Subcutaneous abdominal adipose tissue (tissue), 5 donors: Measurements from ENCODE around the gene SLC17A5.
"Not testable (repeated sequence)": the region's sequence is repeated elsewhere in the genome, so short reads cannot be mapped to it uniquely, and the experiment has no call there.

Experiments used
- H3K27ac ChIP-seq: one replicate; pipeline ENCODE4 v1.7.0; 2013; ENCODE audit warnings: low read depth, mild to moderate bottlenecking, inconsistent platforms, low read length, moderate library complexity
- H3K27me3 ChIP-seq, 5 donors: one replicate each; pipeline ENCODE4 v1.7.0; 2013; ENCODE audit warnings: low read length in 5 of 5, inconsistent platforms in 1 of 5; ENCODE audit not compliant: control insufficient read depth in 5 of 5, insufficient read depth in 4 of 5
- H3K36me3 ChIP-seq, 5 donors: one replicate each; pipeline ENCODE4 v1.7.0; 2013; ENCODE audit warnings: low read length in 5 of 5; ENCODE audit not compliant: control insufficient read depth in 5 of 5, insufficient read depth in 5 of 5
- H3K4me1 ChIP-seq, 5 donors: one replicate each; pipeline ENCODE4 v1.7.0; 2013; ENCODE audit warnings: low read length in 5 of 5, mild to moderate bottlenecking in 3 of 5, moderate library complexity in 1 of 5; ENCODE audit not compliant: control insufficient read depth in 5 of 5, insufficient read depth in 5 of 5
- H3K4me3 ChIP-seq, 5 donors: one replicate each; pipeline ENCODE4 v1.7.0; 2013; ENCODE audit warnings: low read length in 5 of 5, low read depth in 1 of 5
- H3K9ac ChIP-seq, 5 donors: one replicate each; pipeline ENCODE4 v1.7.0; 2013; ENCODE audit warnings: low read length in 5 of 5, mild to moderate bottlenecking in 4 of 5, moderate library complexity in 3 of 5
- H3K9me3 ChIP-seq, 5 donors: one replicate each; pipeline ENCODE4 v1.7.0; 2013; ENCODE audit warnings: low read length in 5 of 5; ENCODE audit not compliant: control insufficient read depth in 5 of 5
- donor health status: healthy.
- donor health status: healthy.
- donor health status: healthy.
- donor health status: healthy.
- donor health status: healthy.

The SLC17A5 gene

GRCh38 chr6:73690056-73690455 is 36.3 kb upstream of the SLC17A5 start:
- Histone ChIP-seq H3K9ac (no peak overlapping the region), H3K27me3 (no peaks in the 10 kb centered on the region), H3K4me1 (peaks cover 0 to 5% (median 2%) of the 10 kb centered on the region in 5 donors), H3K4me3 (no peak overlapping the region), H3K9me3 (no peaks in the 10 kb centered on the region), H3K36me3 (no peaks in the 10 kb centered on the region), H3K27ac (no peak overlapping the region)

- Histone ChIP-seq H3K4me1 (no peaks in the 10 kb centered on the region), H3K36me3 (no peaks in the 10 kb centered on the region), H3K27me3 (no peaks in the 10 kb centered on the region), H3K4me3 (no peak overlapping the region), H3K9ac (no peak overlapping the region), H3K27ac (no peak overlapping the region), H3K9me3 (peaks cover 0 to 5% (median 0%) of the 10 kb centered on the region in 5 donors)
Observed at GRCh38 chr6:73688351-73688750, 34.6 kb upstream of the SLC17A5 start.

- not testable (repeated sequence) for H3K4me1 ChIP-seq, H3K9me3 ChIP-seq, H3K27me3 ChIP-seq, H3K9ac ChIP-seq, H3K4me3 ChIP-seq, H3K36me3 ChIP-seq, H3K27ac ChIP-seq
Observed at GRCh38 chr6:73683574-73683973, 29.8 kb upstream of the SLC17A5 start.

GRCh38 chr6:73680289-73680918 is 26.6 kb upstream of the SLC17A5 start:
- Histone ChIP-seq H3K4me3 (no peak overlapping the region), H3K9ac (no peak overlapping the region), H3K27me3 (no peaks in the 10 kb centered on the region), H3K27ac (no peak overlapping the region), H3K36me3 (no peaks in the 10 kb centered on the region), H3K4me1 (peaks cover 0 to 4% (median 0%) of the 10 kb centered on the region in 5 donors), H3K9me3 (peaks cover 0 to 5% (median 0%) of the 10 kb centered on the region in 5 donors)

GRCh38 chr6:73679846-73680245 is 26.1 kb upstream of the SLC17A5 start:
- H3K4me3 ChIP-seq, H3K4me1 ChIP-seq, H3K27me3 ChIP-seq, H3K36me3 ChIP-seq, H3K9ac ChIP-seq, H3K9me3 ChIP-seq, H3K27ac ChIP-seq: not testable (repeated sequence)

GRCh38 chr6:73679009-73679408 is 25.2 kb upstream of the SLC17A5 start:
- Histone ChIP-seq H3K27ac (no peak overlapping the region), H3K9ac (no peak overlapping the region), H3K4me3 (no peak overlapping the region), H3K36me3 (no peaks in the 10 kb centered on the region), H3K27me3 (no peaks in the 10 kb centered on the region), H3K9me3 (peaks cover 0 to 5% (median 0%) of the 10 kb centered on the region in 5 donors), H3K4me1 (peaks cover 0 to 4% (median 0%) of the 10 kb centered on the region in 5 donors)

GRCh38 chr6:73675466-73676098 is 21.8 kb upstream of the SLC17A5 start:
- H3K36me3 ChIP-seq, result no peaks in the 10 kb centered on the region
- peaks cover 0 to 4% (median 0%) of the 10 kb centered on the region in 5 donors for H3K4me1 ChIP-seq
- no peak overlapping the region for H3K27ac ChIP-seq
- H3K9ac ChIP-seq, result no peak overlapping the region
- H3K9me3 ChIP-seq, result no peaks in the 10 kb centered on the region
- no peak overlapping the region for H3K4me3 ChIP-seq
- no peaks in the 10 kb centered on the region for H3K27me3 ChIP-seq

- H3K4me3 ChIP-seq, result no peak overlapping the region
- H3K9me3 ChIP-seq, result no peaks in the 10 kb centered on the region
- no peaks in the 10 kb centered on the region for H3K27me3 ChIP-seq
- H3K27ac ChIP-seq, result no peak overlapping the region
- no peaks in the 10 kb centered on the region for H3K36me3 ChIP-seq
- H3K9ac ChIP-seq, result no peak overlapping the region
- peaks cover 0 to 3% (median 0%) of the 10 kb centered on the region in 5 donors for H3K4me1 ChIP-seq
Observed at GRCh38 chr6:73671911-73672685, 18.3 kb upstream of the SLC17A5 start.

- Histone ChIP-seq H3K27ac (no peak overlapping the region), H3K4me3 (no peak overlapping the region), H3K9me3 (no peaks in the 10 kb centered on the region), H3K9ac (no peak overlapping the region), H3K4me1 (no peaks in the 10 kb centered on the region), H3K36me3 (no peaks in the 10 kb centered on the region), H3K27me3 (no peaks in the 10 kb centered on the region)
Observed at GRCh38 chr6:73669005-73669404, 15.2 kb upstream of the SLC17A5 start.

- H3K4me1 ChIP-seq, result no peaks in the 10 kb centered on the region
- no peak overlapping the region for H3K4me3 ChIP-seq
- no peak overlapping the region for H3K27ac ChIP-seq
- H3K9ac ChIP-seq, result no peak overlapping the region
- no peaks in the 10 kb centered on the region for H3K27me3 ChIP-seq
- no peaks in the 10 kb centered on the region for H3K9me3 ChIP-seq
- H3K36me3 ChIP-seq, result no peaks in the 10 kb centered on the region
Observed at GRCh38 chr6:73667798-73668197, 14.0 kb upstream of the SLC17A5 start.
